MM.1S (cell line): ENCODE measurements around the gene CUBN.

ENCODE experiments used
- DNase-seq: peaks from one replicate; pipeline ENCODE4 v3.0.0-alpha.2; 2015
- H2AFZ ChIP-seq: fragments of 300-600 bp; sonication (generic); 2 replicates; pipeline ENCODE4 v1.6.0; 2016; ENCODE audit warnings: antibody characterized with exemption, low read length
- H3F3A ChIP-seq: fragments of 300-600 bp; sonication (generic); 2 replicates; pipeline ENCODE4 v1.6.1; 2016; ENCODE audit warnings: mild to moderate bottlenecking, antibody characterized with exemption, low read length, moderate library complexity, mixed read lengths; ENCODE audit not compliant: insufficient read depth
- H3K27ac ChIP-seq: fragments of 300-600 bp; sonication (generic); 2 replicates; pipeline ENCODE4 v1.5.1; 2016; ENCODE audit warnings: mild to moderate bottlenecking, low read length
- H3K27me3 ChIP-seq: fragments of 300-600 bp; sonication (generic); replicated peaks from 2 replicates; pipeline ENCODE4 v1.6.0; 2016; ENCODE audit warnings: low read length; ENCODE audit not compliant: insufficient read depth
- H3K36me3 ChIP-seq: fragments of 300-600 bp; sonication (generic); replicated peaks from 2 replicates; pipeline ENCODE4 v1.6.1; 2016; ENCODE audit warnings: mild to moderate bottlenecking, low read length, mixed read lengths; ENCODE audit not compliant: insufficient read depth
- H3K4me1 ChIP-seq: fragments of 300-600 bp; sonication (generic); 2 replicates; pipeline ENCODE4 v1.6.1; 2016; ENCODE audit warnings: low read length, mixed read lengths
- H3K4me2 ChIP-seq: fragments of 300-600 bp; sonication (generic); 2 replicates; pipeline ENCODE4 v1.6.0; 2016; ENCODE audit warnings: low read depth, low read length
- H3K4me3 ChIP-seq: fragments of 300-600 bp; sonication (generic); 2 replicates; pipeline ENCODE4 v1.5.1; 2016; ENCODE audit warnings: low read length, mixed read lengths
- H3K79me2 ChIP-seq: fragments of 300-600 bp; sonication (generic); 2 replicates; pipeline ENCODE4 v1.6.1; 2016; ENCODE audit warnings: mixed run types, low read length, mixed read lengths
- H3K9ac ChIP-seq: fragments of 300-600 bp; sonication (generic); 2 replicates; pipeline ENCODE4 v1.6.1; 2016; ENCODE audit warnings: low read length, mixed read lengths
- H3K9me2 ChIP-seq: fragments of 300-600 bp; sonication (generic); replicated peaks from 2 replicates; pipeline ENCODE4 v1.6.1; 2016; ENCODE audit warnings: mild to moderate bottlenecking, low read length, mixed read lengths; ENCODE audit not compliant: insufficient read depth
- H3K9me3 ChIP-seq: fragments of 300-600 bp; sonication (generic); replicated peaks from 2 replicates; pipeline ENCODE4 v1.6.1; 2016; ENCODE audit warnings: mild to moderate bottlenecking, low read length, mixed read lengths; ENCODE audit not compliant: insufficient read depth
- H4K20me1 ChIP-seq: fragments of 300-600 bp; sonication (generic); 2 replicates; pipeline ENCODE4 v1.6.1; 2016; ENCODE audit warnings: mild to moderate bottlenecking, low read length, moderate library complexity, mixed read lengths; ENCODE audit not compliant: insufficient read depth
- EZH2 ChIP-seq: fragments of 300-600 bp; sonication (generic); optimal IDR thresholded peaks from 2 replicates; pipeline ENCODE3; 2017; ENCODE audit warnings: low read depth, mild to moderate bottlenecking, antibody characterized with exemption, low read length, mixed read lengths
- EZH2phosphoT487 ChIP-seq: fragments of 300-600 bp; sonication (generic); IDR thresholded peaks from 2 replicates; pipeline ENCODE4 v1.6.1; 2018; ENCODE audit warnings: antibody characterized with exemption, low read length
- TF ChIP-seq, protein P1 (sequence below): fragments of 300-600 bp; sonication (generic); IDR thresholded peaks from 2 replicates; pipeline ENCODE4 v1.5.1; 2016; ENCODE audit warnings: antibody characterized with exemption, low read length, mixed read lengths

The CUBN gene

DNA sequence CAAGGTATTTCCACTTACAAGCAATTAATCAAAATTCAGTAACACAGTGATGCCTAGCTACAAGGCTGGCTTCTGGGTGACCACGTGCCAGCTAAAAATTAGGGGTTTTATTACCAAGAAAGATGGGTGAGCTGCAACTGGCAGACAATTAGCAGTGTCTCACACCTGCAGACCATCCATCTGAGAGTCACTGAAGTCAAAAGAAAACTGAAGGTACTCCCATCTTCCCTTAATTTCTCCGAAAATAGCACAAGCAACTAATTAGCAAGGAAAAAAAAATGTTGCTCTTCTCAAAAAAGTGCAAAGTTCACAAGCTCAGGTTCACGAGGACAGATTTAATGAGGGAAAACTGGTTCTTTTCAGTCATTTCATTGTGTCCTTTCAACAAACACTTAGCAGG, 340.8 kb downstream of the CUBN start:
- Histone ChIP-seq H2AFZ (no peak overlapping the region), H3K79me2 (no peaks in the 10 kb centered on the region), H3K9ac (no peak overlapping the region), H3K4me2 (no peak overlapping the region), H3F3A (no peaks in the 10 kb centered on the region), H3K9me2 (no peaks in the 10 kb centered on the region), H3K4me3 (no peak overlapping the region), H3K27ac (no peak overlapping the region), H3K4me1 (no peaks in the 10 kb centered on the region), H3K9me3 (no peaks in the 10 kb centered on the region), H4K20me1 (no peaks in the 10 kb centered on the region), H3K36me3 (no peaks in the 10 kb centered on the region), H3K27me3 (no peaks in the 10 kb centered on the region)
- DNase-seq = no peak
- TF ChIP-seq EZH2 (no peak), EZH2phosphoT487 (no peak)
- TF ChIP-seq, protein P1, sequence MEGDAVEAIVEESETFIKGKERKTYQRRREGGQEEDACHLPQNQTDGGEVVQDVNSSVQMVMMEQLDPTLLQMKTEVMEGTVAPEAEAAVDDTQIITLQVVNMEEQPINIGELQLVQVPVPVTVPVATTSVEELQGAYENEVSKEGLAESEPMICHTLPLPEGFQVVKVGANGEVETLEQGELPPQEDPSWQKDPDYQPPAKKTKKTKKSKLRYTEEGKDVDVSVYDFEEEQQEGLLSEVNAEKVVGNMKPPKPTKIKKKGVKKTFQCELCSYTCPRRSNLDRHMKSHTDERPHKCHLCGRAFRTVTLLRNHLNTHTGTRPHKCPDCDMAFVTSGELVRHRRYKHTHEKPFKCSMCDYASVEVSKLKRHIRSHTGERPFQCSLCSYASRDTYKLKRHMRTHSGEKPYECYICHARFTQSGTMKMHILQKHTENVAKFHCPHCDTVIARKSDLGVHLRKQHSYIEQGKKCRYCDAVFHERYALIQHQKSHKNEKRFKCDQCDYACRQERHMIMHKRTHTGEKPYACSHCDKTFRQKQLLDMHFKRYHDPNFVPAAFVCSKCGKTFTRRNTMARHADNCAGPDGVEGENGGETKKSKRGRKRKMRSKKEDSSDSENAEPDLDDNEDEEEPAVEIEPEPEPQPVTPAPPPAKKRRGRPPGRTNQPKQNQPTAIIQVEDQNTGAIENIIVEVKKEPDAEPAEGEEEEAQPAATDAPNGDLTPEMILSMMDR = no peak

DNA sequence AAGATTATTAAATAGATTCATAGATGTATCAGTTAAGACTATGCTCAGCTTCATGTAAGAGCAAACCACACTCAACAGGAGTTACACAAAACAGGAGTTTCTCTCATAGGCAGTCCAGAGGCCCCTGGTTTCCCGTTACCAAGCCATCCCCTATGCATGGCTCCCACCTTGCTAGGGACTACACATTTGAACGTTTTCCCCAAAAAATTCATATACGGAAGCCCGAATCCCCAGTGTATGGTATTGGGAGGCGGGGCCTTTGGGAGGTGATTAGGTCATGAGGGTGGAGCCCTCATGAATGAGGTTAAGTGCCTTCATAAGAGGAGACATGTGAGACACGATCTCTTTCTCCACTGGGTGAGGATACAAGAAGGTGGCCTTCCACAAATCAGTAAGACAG, 341.5 kb downstream of the CUBN start:
- Histone ChIP-seq H4K20me1 (no peaks in the 10 kb centered on the region), H2AFZ (no peak overlapping the region), H3K36me3 (no peaks in the 10 kb centered on the region), H3K9me2 (no peaks in the 10 kb centered on the region), H3K9ac (no peak overlapping the region), H3K4me3 (no peak overlapping the region), H3F3A (no peaks in the 10 kb centered on the region), H3K9me3 (no peaks in the 10 kb centered on the region), H3K4me1 (no peaks in the 10 kb centered on the region), H3K4me2 (no peak overlapping the region), H3K27ac (no peak overlapping the region), H3K27me3 (no peaks in the 10 kb centered on the region), H3K79me2 (no peaks in the 10 kb centered on the region)
- no peak for DNase-seq
- no peak for TF ChIP-seq EZH2
- TF ChIP-seq, protein P1 = no peak
- no peak for TF ChIP-seq EZH2phosphoT487

DNA sequence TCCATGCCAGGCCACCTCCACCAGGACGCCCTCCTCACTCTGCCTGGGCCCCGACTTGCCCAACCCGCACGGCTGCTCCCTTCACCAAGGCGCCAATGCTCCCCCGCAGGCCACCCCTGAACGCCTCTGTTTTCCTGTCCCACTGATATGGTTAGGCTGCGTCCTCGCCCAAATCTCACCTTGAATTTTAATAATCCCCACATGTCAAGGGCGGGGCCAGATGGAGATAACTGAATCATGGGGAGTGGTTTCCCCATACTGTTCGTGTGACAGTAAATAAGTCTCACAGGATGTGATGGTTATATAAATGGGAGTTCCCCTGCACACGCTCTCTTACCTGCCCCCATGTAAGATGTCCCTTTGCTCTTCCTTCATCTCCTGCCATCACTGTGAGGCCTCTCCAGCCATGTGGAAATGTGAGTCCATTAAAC, 342.2 kb downstream of the CUBN start:
- Histone ChIP-seq H3K27me3 (no peaks in the 10 kb centered on the region), H3K9me2 (no peaks in the 10 kb centered on the region), H3K27ac (no peak overlapping the region), H3K4me2 (no peak overlapping the region), H4K20me1 (no peaks in the 10 kb centered on the region), H2AFZ (no peak overlapping the region), H3F3A (no peaks in the 10 kb centered on the region), H3K9me3 (no peaks in the 10 kb centered on the region), H3K4me1 (no peaks in the 10 kb centered on the region), H3K36me3 (no peaks in the 10 kb centered on the region), H3K79me2 (no peaks in the 10 kb centered on the region), H3K9ac (no peak overlapping the region), H3K4me3 (no peak overlapping the region)
- no peak for TF ChIP-seq EZH2phosphoT487
- TF ChIP-seq, protein P1 = no peak
- TF ChIP-seq EZH2 = no peak
- no peak for DNase-seq
